H9 (cell line): ENCODE measurements around the gene TLE4. TPM values are rescaled to one million over a fixed set of nuclear protein-coding genes. Genes with fewer than 3 reads are reported as not detected.

Source experiments
- DNase-seq: peaks from one replicate; pipeline ENCODE4 v3.0.0-alpha.2; 2017
- H2AFZ ChIP-seq: one replicate; pipeline ENCODE4 v1.6.1; 2013; ENCODE audit warnings: mild to moderate bottlenecking, low read length, control low read depth, moderate library complexity
- H2AK5ac ChIP-seq: 2 replicates; pipeline ENCODE4 v1.6.1; 2013; ENCODE audit warnings: low read length, control low read depth, mixed read lengths; ENCODE audit not compliant: insufficient read length
- H2BK120ac ChIP-seq: one replicate; pipeline ENCODE4 v1.6.1; 2013; ENCODE audit warnings: low read depth, mild to moderate bottlenecking, low read length, control low read depth, inconsistent platforms; ENCODE audit not compliant: poor library complexity, severe bottlenecking
- H2BK12ac ChIP-seq: 2 replicates; pipeline ENCODE4 v1.6.1; 2013; ENCODE audit warnings: low read length, control low read depth, mixed read lengths, low read depth; ENCODE audit not compliant: insufficient read length
- H2BK15ac ChIP-seq: 2 replicates; pipeline ENCODE4 v1.6.1; 2013; ENCODE audit warnings: low read depth, low read length, control low read depth
- H2BK20ac ChIP-seq: one replicate; pipeline ENCODE4 v1.6.1; 2013; ENCODE audit warnings: low read depth, mild to moderate bottlenecking, low read length, control low read depth, inconsistent platforms; ENCODE audit not compliant: poor library complexity, severe bottlenecking
- H2BK5ac ChIP-seq: 2 replicates; pipeline ENCODE4 v1.6.1; 2013; ENCODE audit warnings: low read length, control low read depth, mixed read lengths; ENCODE audit not compliant: insufficient read length
- H3K14ac ChIP-seq: 2 replicates; pipeline ENCODE4 v1.6.1; 2013; ENCODE audit warnings: low read length, control low read depth; ENCODE audit not compliant: insufficient read depth
- H3K18ac ChIP-seq: 2 replicates; pipeline ENCODE4 v1.6.1; 2013; ENCODE audit warnings: low read depth, mild to moderate bottlenecking, mixed read lengths, low read length, control low read depth; ENCODE audit not compliant: insufficient read length
- H3K23ac ChIP-seq: 2 replicates; pipeline ENCODE4 v1.6.1; 2013; ENCODE audit warnings: low read length, control low read depth, mixed read lengths, low read depth; ENCODE audit not compliant: insufficient read length
- H3K23me2 ChIP-seq: 2 replicates; pipeline ENCODE4 v1.6.1; 2013; ENCODE audit warnings: low read depth, mild to moderate bottlenecking, mixed read lengths, low read length, control low read depth; ENCODE audit not compliant: insufficient read length, poor library complexity, severe bottlenecking
- H3K27ac ChIP-seq: 2 replicates; pipeline ENCODE4 v1.5.1; 2013; ENCODE audit warnings: low read length, control low read depth, mixed read lengths, low read depth; ENCODE audit not compliant: insufficient read length
- H3K27me3 ChIP-seq: 2 replicates; pipeline ENCODE4 v1.6.1; 2013; ENCODE audit warnings: low read length, control low read depth, inconsistent platforms; ENCODE audit not compliant: insufficient read depth
- H3K4ac ChIP-seq: 2 replicates; pipeline ENCODE4 v1.6.1; 2013; ENCODE audit warnings: low read depth, mild to moderate bottlenecking, control low read depth, inconsistent platforms, low read length, moderate library complexity
- H3K4me1 ChIP-seq: 2 replicates; pipeline ENCODE4 v1.6.1; 2013; ENCODE audit warnings: low read length, control low read depth, inconsistent platforms; ENCODE audit not compliant: insufficient read depth
- H3K4me2 ChIP-seq: 2 replicates; pipeline ENCODE4 v1.6.1; 2013; ENCODE audit warnings: low read length, control low read depth, mixed read lengths; ENCODE audit not compliant: insufficient read length, insufficient read depth
- H3K56ac ChIP-seq: 2 replicates; pipeline ENCODE4 v1.6.1; 2013; ENCODE audit warnings: low read depth, mild to moderate bottlenecking, mixed read lengths, low read length, control low read depth; ENCODE audit not compliant: insufficient read length
- H3K79me1 ChIP-seq: 2 replicates; pipeline ENCODE4 v1.6.1; 2013; ENCODE audit warnings: low read depth, mild to moderate bottlenecking, moderate library complexity, low read length, control low read depth, inconsistent platforms; ENCODE audit not compliant: insufficient read depth, poor library complexity, severe bottlenecking
- H3K79me2 ChIP-seq: 2 replicates; pipeline ENCODE4 v1.6.1; 2013; ENCODE audit warnings: low read length, control low read depth, inconsistent platforms; ENCODE audit not compliant: insufficient read depth
- H3K9ac ChIP-seq: 2 replicates; pipeline ENCODE4 v1.6.1; 2013; ENCODE audit warnings: low read length, control low read depth, mixed read lengths; ENCODE audit not compliant: insufficient read length; ENCODE audit errors: extremely low read depth
- H3K9me3 ChIP-seq: one replicate; pipeline ENCODE4 v1.6.1; 2013; ENCODE audit warnings: low read depth, low read length, inconsistent platforms; ENCODE audit not compliant: control insufficient read depth
- H3T11ph ChIP-seq: one replicate; pipeline ENCODE4 v1.6.1; 2013; ENCODE audit warnings: mild to moderate bottlenecking, low read length, control low read depth, inconsistent platforms
- H4K20me1 ChIP-seq: one replicate; pipeline ENCODE4 v1.6.1; 2013; ENCODE audit not compliant: control insufficient read depth, insufficient read length, insufficient read depth
- H4K5ac ChIP-seq: 2 replicates; pipeline ENCODE4 v1.6.1; 2013; ENCODE audit warnings: low read depth, mild to moderate bottlenecking, mixed read lengths, low read length, control low read depth; ENCODE audit not compliant: insufficient read length
- H4K8ac ChIP-seq: replicated peaks from 2 replicates; pipeline ENCODE4 v1.6.1; 2013; ENCODE audit warnings: low read length, control low read depth, mixed read lengths, low read depth; ENCODE audit not compliant: insufficient read length
- H4K91ac ChIP-seq: 2 replicates; pipeline ENCODE4 v1.6.1; 2013; ENCODE audit warnings: low read depth, mild to moderate bottlenecking, moderate library complexity, mixed read lengths, low read length, control low read depth; ENCODE audit not compliant: insufficient read length
- H3K27ac Mint-ChIP-seq, 3 experiments: 2 replicates in 2 of 3; 3 replicates in 1 of 3; pipeline ENCODE4 v1.8.0; 2020 to 2021; ENCODE audit warnings: mixed read lengths in 3 of 3, mild to moderate bottlenecking in 1 of 3, moderate library complexity in 1 of 3
- H3K27me3 Mint-ChIP-seq: 2 replicates; pipeline ENCODE4 v1.8.0; 2021; ENCODE audit warnings: low read depth, mild to moderate bottlenecking, moderate library complexity, mixed read lengths
- H3K36me3 Mint-ChIP-seq, 3 experiments: 2 replicates in 2 of 3; 3 replicates in 1 of 3; pipeline ENCODE4 v1.8.0; 2020 to 2021; ENCODE audit warnings: low read depth in 3 of 3, mixed read lengths in 3 of 3; ENCODE audit not compliant: insufficient read depth in 1 of 3
- H3K4me1 Mint-ChIP-seq, 2 experiments: 2 replicates each; pipeline ENCODE4 v1.8.0; 2020; ENCODE audit warnings: mixed read lengths in 2 of 2
- H3K4me3 Mint-ChIP-seq, 2 experiments: 2 replicates in 1 of 2; 3 replicates in 1 of 2; pipeline ENCODE4 v1.8.0; 2020 to 2021; ENCODE audit warnings: mild to moderate bottlenecking in 2 of 2, mixed read lengths in 2 of 2, moderate library complexity in 1 of 2
- H3K9me3 Mint-ChIP-seq, 2 experiments: 2 replicates in 1 of 2; 3 replicates in 1 of 2; pipeline ENCODE4 v1.8.0; 2020; ENCODE audit warnings: mild to moderate bottlenecking in 2 of 2, mixed read lengths in 2 of 2, moderate library complexity in 1 of 2
- WGBS: extraction: QIAGEN DNeasy Blood & Tissue Kit; methylation state at CpG from one replicate; pipeline ENCODE4 v1.1.7; 2013; ENCODE audit warnings: missing lambda C conversion rate, low lambda C conversion rate, mixed read lengths; ENCODE audit not compliant: insufficient read length; ENCODE audit errors: extremely low coverage; 5-methylcytosine and 5-hydroxymethylcytosine counted together
- total RNA-seq: library from RNA; stranded (reverse); gene quantifications from 2 replicates; pipeline ENCODE4 v1.2.1, GENCODE V29; 2021
- TF ChIP-seq, protein P1 (sequence below): fragments of 200-600 bp; sonication (generic); conservative IDR thresholded peaks from 3 replicates; pipeline ENCODE4 v1.8.0; 2021; ENCODE audit warnings: antibody characterized with exemption, mild to moderate bottlenecking

The TLE4 gene
- total RNA-seq, 1 experiment from 2014 or later = 35.1 TPM

DNA sequence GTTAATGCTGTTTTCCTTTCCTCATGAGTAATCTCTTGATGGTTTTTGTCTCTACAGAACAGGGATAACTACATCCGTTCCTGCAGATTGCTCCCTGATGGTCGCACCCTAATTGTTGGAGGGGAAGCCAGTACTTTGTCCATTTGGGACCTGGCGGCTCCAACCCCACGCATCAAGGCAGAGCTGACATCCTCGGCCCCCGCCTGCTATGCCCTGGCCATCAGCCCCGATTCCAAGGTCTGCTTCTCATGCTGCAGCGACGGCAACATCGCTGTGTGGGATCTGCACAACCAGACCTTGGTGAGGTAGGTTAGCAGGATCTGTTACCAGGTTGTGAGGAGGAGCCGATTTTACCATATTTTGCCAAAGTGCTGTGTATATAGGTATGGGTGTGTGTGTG is 148.2 kb downstream of the TLE4 start:
- Mint-ChIP-seq H3K4me3 (no peak overlapping the region; a peak in 1 of 5 replicates), H3K9me3 (no peaks in the 10 kb centered on the region), H3K27me3 (no peaks in the 10 kb centered on the region), H3K36me3 (peaks cover 30 to 62% (median 61%) of the 10 kb centered on the region in 3 experiments), H3K4me1 (peaks cover 0 to 2% of the 10 kb centered on the region in 2 experiments; a peak in 1 of 4 replicates), H3K27ac (0 out of 7 replicates have a peak overlapping the region, but pooled peaks of 1 of the 3 experiments have one; percentile 50)
- Histone ChIP-seq H3K27me3 (no peaks in the 10 kb centered on the region), H2BK5ac (no peak overlapping the region), H3K4me2 (no peak overlapping the region), H4K8ac (no peak overlapping the region), H4K5ac (no peak overlapping the region), H2AK5ac (no peak overlapping the region), H3K56ac (no peak overlapping the region), H2AFZ (no peak overlapping the region), H4K91ac (no peak overlapping the region), H3K4ac (no peak overlapping the region), H2BK15ac (no peak overlapping the region), H2BK12ac (no peak overlapping the region), H3K14ac (no peak overlapping the region), H2BK120ac (no peak overlapping the region), H3K27ac (no peak overlapping the region), H3K9ac (no peak overlapping the region), H3K23me2 (no peaks in the 10 kb centered on the region), H3K79me1 (no peaks in the 10 kb centered on the region), H3T11ph (no peak overlapping the region), H3K23ac (no peak overlapping the region), H3K4me1 (no peaks in the 10 kb centered on the region), H2BK20ac (no peak overlapping the region), H3K18ac (no peak overlapping the region), H3K9me3 (no peaks in the 10 kb centered on the region), H4K20me1 (no peaks in the 10 kb centered on the region), H3K79me2 (no peaks in the 10 kb centered on the region)
- no peak for DNase-seq
- TF ChIP-seq, protein P1, sequence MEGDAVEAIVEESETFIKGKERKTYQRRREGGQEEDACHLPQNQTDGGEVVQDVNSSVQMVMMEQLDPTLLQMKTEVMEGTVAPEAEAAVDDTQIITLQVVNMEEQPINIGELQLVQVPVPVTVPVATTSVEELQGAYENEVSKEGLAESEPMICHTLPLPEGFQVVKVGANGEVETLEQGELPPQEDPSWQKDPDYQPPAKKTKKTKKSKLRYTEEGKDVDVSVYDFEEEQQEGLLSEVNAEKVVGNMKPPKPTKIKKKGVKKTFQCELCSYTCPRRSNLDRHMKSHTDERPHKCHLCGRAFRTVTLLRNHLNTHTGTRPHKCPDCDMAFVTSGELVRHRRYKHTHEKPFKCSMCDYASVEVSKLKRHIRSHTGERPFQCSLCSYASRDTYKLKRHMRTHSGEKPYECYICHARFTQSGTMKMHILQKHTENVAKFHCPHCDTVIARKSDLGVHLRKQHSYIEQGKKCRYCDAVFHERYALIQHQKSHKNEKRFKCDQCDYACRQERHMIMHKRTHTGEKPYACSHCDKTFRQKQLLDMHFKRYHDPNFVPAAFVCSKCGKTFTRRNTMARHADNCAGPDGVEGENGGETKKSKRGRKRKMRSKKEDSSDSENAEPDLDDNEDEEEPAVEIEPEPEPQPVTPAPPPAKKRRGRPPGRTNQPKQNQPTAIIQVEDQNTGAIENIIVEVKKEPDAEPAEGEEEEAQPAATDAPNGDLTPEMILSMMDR = no peak
- WGBS = no CpG with 5 or more reads among the region's 11 CpGs
